C4-2B (cell line): ENCODE results near the gene UQCC5.

Experiments
- H3K27ac ChIP-seq: fragments of 450-650 bp; 2 replicates; pipeline ENCODE4 v1.5.1; 2017
- ZFX ChIP-seq: fragments of 450-650 bp; IDR thresholded peaks from 2 replicates; pipeline ENCODE4 v1.6.1; 2017
- TF ChIP-seq, protein P1 (sequence below): fragments of 450-650 bp; conservative IDR thresholded peaks from 2 replicates; pipeline ENCODE4 v1.5.1; 2017; ENCODE audit warnings: mild to moderate bottlenecking

UQCC5 gene

DNA sequence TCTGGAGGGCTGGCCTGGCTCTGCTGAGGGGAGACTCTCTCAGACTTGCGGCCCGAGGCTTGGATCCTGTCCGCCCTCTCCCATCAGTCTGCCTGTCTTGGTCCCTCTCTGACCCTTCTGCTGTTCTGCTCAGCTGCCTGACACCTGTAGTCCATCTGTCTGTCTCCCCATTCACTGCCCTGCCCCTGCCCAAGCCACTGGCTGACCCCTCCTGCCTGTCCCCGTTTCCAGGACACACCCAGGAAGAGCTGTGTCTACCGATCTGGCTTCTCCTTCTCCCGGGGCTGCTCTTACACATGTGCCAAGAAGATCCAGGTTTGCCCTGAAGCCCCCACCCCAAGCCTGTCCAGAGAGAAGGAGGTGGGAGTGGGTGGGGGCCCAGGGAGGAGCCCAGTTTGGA is 21.2 kb upstream of the UQCC5 start:
- H3K27ac ChIP-seq: no peak overlapping the region
- TF ChIP-seq, protein P1, sequence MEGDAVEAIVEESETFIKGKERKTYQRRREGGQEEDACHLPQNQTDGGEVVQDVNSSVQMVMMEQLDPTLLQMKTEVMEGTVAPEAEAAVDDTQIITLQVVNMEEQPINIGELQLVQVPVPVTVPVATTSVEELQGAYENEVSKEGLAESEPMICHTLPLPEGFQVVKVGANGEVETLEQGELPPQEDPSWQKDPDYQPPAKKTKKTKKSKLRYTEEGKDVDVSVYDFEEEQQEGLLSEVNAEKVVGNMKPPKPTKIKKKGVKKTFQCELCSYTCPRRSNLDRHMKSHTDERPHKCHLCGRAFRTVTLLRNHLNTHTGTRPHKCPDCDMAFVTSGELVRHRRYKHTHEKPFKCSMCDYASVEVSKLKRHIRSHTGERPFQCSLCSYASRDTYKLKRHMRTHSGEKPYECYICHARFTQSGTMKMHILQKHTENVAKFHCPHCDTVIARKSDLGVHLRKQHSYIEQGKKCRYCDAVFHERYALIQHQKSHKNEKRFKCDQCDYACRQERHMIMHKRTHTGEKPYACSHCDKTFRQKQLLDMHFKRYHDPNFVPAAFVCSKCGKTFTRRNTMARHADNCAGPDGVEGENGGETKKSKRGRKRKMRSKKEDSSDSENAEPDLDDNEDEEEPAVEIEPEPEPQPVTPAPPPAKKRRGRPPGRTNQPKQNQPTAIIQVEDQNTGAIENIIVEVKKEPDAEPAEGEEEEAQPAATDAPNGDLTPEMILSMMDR: no peak
- TF ChIP-seq ZFX: no peak

DNA sequence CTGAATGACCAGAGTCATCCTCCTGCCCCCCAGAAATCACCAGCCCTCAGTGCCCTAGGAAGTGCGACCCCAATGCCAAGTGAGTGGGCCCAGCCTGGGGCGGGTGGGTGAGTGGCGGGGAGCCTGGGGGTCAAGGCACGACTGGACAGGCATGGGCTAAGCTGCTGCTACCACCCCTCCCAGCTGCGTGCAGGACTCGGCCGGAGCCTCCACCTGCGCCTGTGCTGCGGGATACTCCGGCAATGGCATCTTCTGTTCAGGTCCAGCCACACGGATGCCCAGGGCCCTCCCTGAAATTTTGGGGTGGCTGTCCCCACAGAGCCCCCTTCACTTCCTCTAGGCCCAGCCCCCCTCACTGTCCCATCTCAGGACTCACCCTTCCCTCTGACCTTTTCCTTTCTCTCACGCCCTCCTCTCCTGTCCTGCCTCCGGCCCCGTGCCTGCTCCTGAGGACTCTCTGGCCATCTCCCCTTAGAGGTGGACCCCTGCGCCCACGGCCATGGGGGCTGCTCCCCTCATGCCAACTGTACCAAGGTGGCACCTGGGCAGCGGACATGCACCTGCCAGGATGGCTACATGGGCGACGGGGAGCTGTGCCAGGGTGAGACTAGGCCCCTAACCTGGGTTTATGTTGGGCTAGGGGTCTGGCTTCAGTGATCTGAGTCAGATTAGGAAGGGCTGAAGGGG is 19.8 kb upstream of the UQCC5 start:
- no peak for TF ChIP-seq ZFX
- TF ChIP-seq, protein P1: no peak
- H3K27ac ChIP-seq: no peak overlapping the region

DNA sequence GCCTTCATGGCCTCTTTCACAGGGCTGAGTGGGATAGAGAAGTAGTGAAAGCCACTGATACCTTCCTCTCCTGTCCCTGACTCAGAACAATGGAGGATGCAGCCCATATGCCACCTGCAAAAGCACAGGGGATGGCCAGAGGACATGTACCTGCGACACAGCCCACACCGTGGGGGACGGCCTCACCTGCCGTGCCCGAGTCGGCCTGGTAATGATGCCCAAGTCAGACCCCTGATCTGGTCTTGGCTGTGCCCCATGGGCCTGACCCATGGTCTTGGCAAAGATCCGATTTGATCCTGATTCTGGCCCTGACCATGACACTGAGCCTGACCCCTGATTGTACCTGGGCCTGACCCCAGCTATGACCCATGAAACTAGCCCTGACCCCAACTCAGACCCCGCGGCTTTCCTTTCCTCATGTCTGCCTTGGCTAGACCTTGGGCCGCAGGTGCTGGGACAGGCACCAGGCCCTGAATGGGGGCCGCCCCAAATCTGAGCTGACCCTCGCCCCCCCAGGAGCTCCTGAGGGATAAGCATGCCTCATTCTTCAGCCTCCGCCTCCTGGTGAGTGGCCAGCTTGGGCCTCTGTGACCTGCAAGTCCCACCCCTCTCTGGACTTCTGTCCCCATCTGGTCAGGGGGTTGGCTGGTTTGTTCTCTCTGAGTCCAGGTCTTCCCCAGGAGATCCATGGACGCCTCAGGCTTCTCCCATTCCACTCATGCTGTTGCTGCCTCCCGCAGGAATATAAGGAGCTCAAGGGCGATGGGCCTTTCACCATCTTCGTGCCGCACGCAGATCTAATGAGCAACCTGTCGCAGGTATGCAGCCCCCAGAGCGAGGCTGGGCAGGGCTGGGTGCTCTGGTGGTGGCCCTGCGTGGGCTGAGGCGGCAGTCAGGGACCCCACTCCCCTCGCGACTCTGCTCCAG is 18.3 kb upstream of the UQCC5 start:
- no peak overlapping the region for H3K27ac ChIP-seq
- no peak for TF ChIP-seq ZFX
- TF ChIP-seq, protein P1: no peak

DNA sequence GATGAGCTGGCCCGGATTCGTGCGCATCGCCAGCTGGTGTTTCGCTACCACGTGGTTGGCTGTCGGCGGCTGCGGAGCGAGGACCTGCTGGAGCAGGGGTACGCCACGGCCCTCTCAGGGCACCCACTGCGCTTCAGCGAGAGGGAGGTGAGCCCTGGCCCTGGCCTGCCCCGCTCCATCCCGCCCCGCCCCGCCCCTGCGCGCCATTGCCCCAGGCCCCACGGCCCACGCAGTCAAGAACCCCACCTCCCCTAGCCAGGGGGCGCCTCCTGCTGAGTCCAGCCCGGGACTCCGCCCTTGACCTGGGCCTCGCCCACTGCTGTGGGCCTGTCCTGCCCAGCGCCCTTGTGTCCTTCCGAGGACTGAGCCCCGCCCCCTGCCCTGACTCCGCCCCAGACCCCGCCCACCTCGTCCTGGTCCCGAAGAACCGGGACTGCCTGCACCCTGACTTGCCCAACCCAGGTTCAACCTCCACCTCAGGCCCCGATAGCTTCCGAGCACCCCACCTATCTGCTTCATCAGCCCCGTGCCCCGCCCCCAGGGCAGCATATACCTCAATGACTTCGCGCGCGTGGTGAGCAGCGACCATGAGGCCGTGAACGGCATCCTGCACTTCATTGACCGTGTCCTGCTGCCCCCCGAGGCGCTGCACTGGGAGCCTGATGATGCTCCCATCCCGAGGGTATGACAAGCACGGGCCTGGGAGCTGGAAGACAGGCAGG is 17.5 kb upstream of the UQCC5 start:
- TF ChIP-seq, protein P1: no peak
- TF ChIP-seq ZFX: no peak
- H3K27ac ChIP-seq: no peak overlapping the region

DNA sequence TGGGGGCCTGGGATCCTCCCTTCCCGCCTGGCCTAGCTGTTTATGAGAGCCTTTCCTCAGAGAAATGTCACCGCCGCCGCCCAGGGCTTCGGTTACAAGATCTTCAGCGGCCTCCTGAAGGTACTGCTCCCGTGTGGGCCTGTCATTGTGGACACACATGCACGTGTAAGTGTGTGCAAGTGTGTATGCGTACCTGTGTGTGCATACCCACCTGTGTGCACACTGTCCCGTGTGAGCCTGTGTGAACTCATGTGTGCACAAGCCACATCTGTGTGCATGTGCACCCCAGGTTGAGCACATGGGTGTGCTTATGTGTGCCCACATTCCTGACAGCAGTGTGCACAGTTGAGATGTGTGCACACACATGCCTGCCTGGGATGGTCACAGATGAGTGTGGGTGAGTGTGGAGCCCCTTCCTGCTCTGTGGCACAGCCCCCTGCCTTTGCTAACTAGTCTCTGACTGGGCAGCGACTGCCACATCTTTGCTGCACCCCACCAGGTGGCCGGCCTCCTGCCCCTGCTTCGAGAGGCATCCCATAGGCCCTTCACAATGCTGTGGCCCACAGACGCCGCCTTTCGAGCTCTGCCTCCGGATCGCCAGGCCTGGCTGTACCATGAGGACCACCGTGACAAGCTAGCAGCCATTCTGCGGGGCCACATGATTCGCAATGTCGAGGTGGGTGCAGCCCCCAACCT is 16.8 kb upstream of the UQCC5 start:
- TF ChIP-seq, protein P1: no peak
- no peak for TF ChIP-seq ZFX
- H3K27ac ChIP-seq: no peak overlapping the region

DNA sequence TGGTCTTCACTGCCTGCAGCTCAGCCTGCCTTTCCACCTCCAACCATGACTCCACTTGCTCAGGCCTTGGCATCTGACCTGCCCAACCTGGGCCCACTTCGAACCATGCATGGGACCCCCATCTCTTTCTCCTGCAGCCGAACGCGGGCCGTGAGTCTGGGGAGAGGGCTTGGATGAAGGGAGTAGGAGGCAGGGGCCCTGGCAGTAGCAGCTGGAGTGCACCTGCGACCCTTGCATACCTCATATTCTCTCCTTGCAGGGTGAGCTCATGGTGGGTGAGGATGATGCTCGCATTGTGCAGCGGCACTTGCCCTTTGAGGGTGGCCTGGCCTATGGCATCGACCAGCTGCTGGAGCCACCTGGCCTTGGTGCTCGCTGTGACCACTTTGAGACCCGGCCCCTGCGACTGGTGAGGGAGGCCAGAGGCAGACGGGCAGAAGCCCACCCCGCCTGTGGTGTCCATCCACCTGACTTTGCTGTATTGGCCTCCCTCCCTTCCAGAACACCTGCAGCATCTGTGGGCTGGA is 16.2 kb upstream of the UQCC5 start:
- no peak for TF ChIP-seq ZFX
- TF ChIP-seq, protein P1: no peak
- H3K27ac ChIP-seq: no peak overlapping the region
